ENCODE results near the gene LRMDA. TPM values are rescaled to one million over a fixed set of nuclear protein-coding genes. Genes with fewer than 3 reads are reported as not detected.

Gene LRMDA
- total RNA-seq, 2 donors from 2014 or later, result 9.6 to 12.6 TPM

DNA sequence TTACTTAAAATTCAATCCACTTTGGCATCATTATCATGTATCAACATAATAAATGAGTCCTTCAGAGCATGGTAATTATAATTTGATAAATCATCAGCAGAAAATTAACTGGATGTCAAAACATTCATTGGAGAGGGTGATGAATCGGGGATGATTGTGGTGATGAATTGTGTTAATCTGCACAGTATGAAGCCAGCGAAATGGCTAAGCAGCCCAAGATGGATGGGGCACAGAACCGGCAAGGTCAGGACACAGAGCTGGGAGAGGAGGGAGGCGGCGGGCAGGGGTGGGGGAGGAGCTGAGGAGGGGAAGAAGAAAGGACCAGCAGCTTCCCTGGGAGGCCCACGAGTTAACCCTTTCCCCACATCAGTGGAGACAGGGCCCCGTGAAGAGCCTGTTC lies 536.1 kb downstream of the LRMDA start:
- 69% methylated on average over 7 of the region's 7 CpGs for WGBS
- no peak for TF ChIP-seq POLR2AphosphoS5 (IDR thresholded peaks at IDR 0.05)
- no peak for TF ChIP-seq POLR2A (IDR thresholded peaks at IDR 0.05)
- TF ChIP-seq, protein P1, sequence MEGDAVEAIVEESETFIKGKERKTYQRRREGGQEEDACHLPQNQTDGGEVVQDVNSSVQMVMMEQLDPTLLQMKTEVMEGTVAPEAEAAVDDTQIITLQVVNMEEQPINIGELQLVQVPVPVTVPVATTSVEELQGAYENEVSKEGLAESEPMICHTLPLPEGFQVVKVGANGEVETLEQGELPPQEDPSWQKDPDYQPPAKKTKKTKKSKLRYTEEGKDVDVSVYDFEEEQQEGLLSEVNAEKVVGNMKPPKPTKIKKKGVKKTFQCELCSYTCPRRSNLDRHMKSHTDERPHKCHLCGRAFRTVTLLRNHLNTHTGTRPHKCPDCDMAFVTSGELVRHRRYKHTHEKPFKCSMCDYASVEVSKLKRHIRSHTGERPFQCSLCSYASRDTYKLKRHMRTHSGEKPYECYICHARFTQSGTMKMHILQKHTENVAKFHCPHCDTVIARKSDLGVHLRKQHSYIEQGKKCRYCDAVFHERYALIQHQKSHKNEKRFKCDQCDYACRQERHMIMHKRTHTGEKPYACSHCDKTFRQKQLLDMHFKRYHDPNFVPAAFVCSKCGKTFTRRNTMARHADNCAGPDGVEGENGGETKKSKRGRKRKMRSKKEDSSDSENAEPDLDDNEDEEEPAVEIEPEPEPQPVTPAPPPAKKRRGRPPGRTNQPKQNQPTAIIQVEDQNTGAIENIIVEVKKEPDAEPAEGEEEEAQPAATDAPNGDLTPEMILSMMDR (IDR thresholded peaks at IDR 0.05), result no peak
- intact Hi-C loops (cut with DNase I), result no loop called here
- no peaks in the 10 kb centered on the region for H3K36me3 ChIP-seq
- H3K4me1 ChIP-seq (replicated peaks), result no peaks in the 10 kb centered on the region
- H3K27me3 ChIP-seq (replicated peaks; ENCODE audit: insufficient read depth), result no peaks in the 10 kb centered on the region
- DNase-seq (ENCODE audit: low spot score), result no peak
- no peaks in the 10 kb centered on the region for H3K9me3 ChIP-seq
- no peak overlapping the region for H3K4me3 ChIP-seq
- H3K27ac ChIP-seq, result no peak overlapping the region

DNA sequence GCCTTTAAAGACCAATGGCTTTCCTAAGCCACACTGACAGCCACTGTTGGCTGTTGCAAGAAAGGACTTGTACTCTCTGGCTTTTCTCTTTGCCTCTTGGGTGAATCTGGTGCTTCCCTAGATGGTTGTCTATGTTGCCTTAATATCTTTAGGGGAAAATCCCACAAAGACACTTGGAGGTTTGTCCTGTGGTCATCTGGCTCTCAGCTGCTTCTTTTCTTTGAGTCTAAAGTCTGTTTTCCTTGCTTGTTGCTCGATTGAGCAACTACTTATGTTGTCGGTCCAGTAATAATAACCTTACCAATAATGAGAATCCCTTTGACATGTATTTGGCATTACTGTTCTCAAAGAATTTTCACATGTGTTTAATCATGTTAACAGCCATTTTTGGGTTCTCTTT lies 537.6 kb downstream of the LRMDA start:
- TF ChIP-seq POLR2A (IDR thresholded peaks at IDR 0.05) (no peak), POLR2AphosphoS5 (IDR thresholded peaks at IDR 0.05) (no peak)
- TF ChIP-seq, protein P1 (IDR thresholded peaks at IDR 0.05), result no peak
- H3K27me3 ChIP-seq (replicated peaks; ENCODE audit: insufficient read depth), result no peaks in the 10 kb centered on the region
- no peak for DNase-seq (ENCODE audit: low spot score)

GRCh38 chr10:75971402-75972211 lies 540.2 kb downstream of the LRMDA start:
- Histone ChIP-seq H3K27ac (no peak overlapping the region), H3K9me3 (no peaks in the 10 kb centered on the region), H3K4me1 (replicated peaks) (no peaks in the 10 kb centered on the region), H3K27me3 (replicated peaks; ENCODE audit: insufficient read depth) (no peaks in the 10 kb centered on the region), H3K4me3 (no peak overlapping the region), H3K36me3 (no peaks in the 10 kb centered on the region)
- 57% methylated on average over 4 of the region's 4 CpGs for WGBS
- DNase-seq (ENCODE audit: low spot score), result no peak
- TF ChIP-seq POLR2AphosphoS5 (IDR thresholded peaks at IDR 0.05), result no peak
- TF ChIP-seq POLR2A (IDR thresholded peaks at IDR 0.05), result no peak
- TF ChIP-seq, protein P1 (IDR thresholded peaks at IDR 0.05), result no peak
- intact Hi-C loops (cut with DNase I), result loop anchor here (10.0 kb wide), 1 partner anchor 283 kb away; no protein-coding TSS in a partner anchor

More for the DNA sequence above, 537.6 kb downstream of the LRMDA start:
- no peak overlapping the region for H3K4me3 ChIP-seq
- intact Hi-C loops (cut with DNase I), result no loop called here
- no peaks in the 10 kb centered on the region for H3K9me3 ChIP-seq
- 65% methylated on average over 2 of the region's 2 CpGs for WGBS
- H3K36me3 ChIP-seq, result no peaks in the 10 kb centered on the region
- H3K27ac ChIP-seq, result no peak overlapping the region
- H3K4me1 ChIP-seq (replicated peaks), result no peaks in the 10 kb centered on the region

DNA sequence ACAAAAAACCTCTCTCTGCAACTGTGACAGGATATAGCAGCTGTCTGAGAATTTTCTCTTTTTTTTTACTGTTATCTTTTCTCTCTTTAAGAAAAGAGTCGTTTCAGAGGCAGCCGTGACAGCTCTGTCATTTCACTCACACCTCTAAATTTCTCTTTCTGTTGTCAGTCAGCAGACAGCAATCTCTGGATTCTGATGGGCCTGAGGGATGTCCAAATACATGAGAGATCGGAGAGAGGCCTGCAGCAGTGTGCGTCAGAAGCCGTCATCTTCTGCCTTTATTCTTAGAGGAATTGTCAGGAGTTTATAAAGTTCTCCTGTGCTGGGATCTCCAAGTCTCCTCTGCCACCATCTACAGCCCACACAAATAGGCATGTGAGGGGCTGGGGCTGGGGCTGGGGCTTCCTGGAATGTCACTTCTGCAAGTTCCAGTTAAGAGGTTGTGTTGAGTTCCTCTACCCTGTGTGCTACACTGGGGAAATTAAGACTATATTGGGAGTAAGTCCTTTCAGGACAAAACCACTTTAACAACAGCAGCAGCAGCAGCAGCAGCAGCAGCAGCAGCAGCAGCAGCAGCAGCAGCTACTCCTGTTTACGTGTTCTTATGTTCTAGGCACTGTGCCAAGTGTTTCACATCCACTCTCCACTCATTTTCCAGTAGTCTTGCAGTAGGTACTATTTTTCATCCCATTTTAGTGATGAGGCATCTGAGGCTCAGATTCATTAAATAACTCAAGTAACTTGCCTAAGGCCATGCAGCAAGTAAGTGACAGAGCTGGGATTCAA lies 541.3 kb downstream of the LRMDA start:
- no peaks in the 10 kb centered on the region for H3K27me3 ChIP-seq (replicated peaks; ENCODE audit: insufficient read depth)
- no peaks in the 10 kb centered on the region for H3K4me1 ChIP-seq (replicated peaks)
- H3K36me3 ChIP-seq, result no peaks in the 10 kb centered on the region
- WGBS, result 55% methylated on average over 6 of the region's 6 CpGs
- H3K9me3 ChIP-seq, result no peaks in the 10 kb centered on the region
- H3K4me3 ChIP-seq, result no peak overlapping the region
- intact Hi-C loops (cut with DNase I), result loop anchor here (10.0 kb wide), 1 partner anchor 282 kb away; no protein-coding TSS in a partner anchor
- no peak overlapping the region for H3K27ac ChIP-seq
- peak; percentile 6 for TF ChIP-seq POLR2AphosphoS5 (IDR thresholded peaks at IDR 0.05)
- TF ChIP-seq, protein P1 (IDR thresholded peaks at IDR 0.05), result no peak
- DNase-seq (ENCODE audit: low spot score), result no peak
